HG03175 (cell line): ENCODE measurements around the gene RAB10.
"Not testable (repeated sequence)": the region's sequence is repeated elsewhere in the genome, so short reads cannot be mapped to it uniquely, and the experiment has no call there.

Source experiments
- ATAC-seq: cut with Tn5 transposase; IDR thresholded peaks from one replicate; pipeline ENCODE4 v1.9.1; 2021; ENCODE audit warnings: mild to moderate bottlenecking, moderate library complexity; ENCODE audit not compliant: unreplicated experiment

Gene RAB10

DNA sequence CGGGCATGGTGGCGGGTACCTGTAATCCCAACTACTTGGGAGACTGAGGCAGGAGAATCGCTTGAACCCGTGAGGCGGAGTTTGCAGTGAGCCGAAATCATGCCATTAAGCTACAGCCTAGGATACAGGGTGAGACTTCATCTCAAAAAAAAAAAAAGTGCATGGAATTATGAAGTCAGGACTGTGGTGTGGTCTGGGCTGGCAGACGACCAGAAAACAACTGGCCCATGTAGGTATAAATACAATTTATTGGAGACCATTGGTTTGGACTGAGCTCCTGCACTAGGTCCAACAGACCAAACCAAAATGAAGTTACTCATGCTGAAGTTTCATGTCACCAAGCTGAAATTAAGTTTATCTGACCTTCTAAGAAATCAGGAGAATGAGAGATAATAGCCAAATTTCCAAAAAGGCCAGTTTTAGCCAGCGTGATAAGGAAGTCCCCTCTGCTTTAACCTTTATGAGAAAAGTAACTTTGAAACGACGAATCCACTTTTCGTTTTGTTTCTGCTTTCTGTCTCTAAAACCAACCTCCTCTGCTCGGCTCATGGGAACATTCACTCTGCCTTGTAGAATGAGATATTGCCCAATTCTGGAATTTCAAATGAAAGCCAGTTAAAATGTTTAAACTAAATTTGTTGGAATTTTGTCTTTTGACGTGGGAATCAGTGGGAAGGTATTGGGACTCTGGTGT is 17.7 kb upstream of the RAB10 start:
- no peak for ATAC-seq

DNA sequence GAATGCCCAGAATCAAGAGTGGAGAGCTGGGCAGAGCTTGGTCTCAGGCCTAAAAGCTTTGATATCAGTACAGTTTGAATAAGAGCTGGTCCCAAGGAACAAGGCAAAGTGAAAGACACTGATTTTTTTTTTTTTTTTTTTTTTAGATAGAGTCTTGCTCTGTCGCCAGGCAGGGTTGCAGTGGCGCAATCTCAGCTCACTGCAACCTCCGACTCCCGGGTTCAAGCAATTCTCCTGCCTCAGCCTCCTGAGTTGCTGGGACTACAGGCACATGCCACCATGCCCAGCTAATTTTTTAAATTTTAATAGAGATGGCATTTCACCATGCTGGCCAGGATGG is 17.2 kb upstream of the RAB10 start:
- ATAC-seq: not testable (repeated sequence)

DNA sequence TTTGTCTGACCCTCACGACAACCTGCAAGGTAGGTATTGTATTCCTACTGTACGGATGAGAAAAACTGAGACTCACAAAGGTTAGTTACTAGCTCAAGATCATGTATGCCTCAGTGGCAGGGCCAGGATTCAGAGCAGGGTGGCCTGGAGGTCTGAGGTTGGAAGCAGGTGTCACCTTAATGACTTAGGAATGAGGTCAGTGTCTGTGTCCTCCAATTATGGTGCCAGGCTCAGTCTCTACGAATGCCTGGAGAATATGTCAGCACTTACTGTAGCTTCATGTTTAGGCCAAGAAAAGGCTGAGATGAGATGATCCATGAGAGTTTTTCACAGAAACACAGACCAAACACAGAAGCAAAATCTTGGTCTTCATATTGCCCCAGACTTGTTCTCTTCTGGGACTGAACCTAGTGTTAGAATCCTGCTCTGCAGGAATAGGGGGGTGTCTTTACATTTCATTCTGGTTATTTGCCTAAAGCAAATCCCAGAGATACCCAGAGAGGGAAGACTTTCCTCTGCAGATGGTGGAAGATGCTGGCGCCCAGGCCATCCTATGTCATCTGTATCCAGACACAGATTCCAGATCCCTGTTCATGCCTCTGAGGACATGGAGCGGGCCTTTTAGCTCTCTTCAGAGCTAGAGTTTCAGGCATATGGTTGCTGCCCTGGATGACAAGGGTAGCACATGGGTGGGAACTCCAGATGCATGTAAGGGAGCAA is 16.3 kb upstream of the RAB10 start:
- ATAC-seq: no peak

DNA sequence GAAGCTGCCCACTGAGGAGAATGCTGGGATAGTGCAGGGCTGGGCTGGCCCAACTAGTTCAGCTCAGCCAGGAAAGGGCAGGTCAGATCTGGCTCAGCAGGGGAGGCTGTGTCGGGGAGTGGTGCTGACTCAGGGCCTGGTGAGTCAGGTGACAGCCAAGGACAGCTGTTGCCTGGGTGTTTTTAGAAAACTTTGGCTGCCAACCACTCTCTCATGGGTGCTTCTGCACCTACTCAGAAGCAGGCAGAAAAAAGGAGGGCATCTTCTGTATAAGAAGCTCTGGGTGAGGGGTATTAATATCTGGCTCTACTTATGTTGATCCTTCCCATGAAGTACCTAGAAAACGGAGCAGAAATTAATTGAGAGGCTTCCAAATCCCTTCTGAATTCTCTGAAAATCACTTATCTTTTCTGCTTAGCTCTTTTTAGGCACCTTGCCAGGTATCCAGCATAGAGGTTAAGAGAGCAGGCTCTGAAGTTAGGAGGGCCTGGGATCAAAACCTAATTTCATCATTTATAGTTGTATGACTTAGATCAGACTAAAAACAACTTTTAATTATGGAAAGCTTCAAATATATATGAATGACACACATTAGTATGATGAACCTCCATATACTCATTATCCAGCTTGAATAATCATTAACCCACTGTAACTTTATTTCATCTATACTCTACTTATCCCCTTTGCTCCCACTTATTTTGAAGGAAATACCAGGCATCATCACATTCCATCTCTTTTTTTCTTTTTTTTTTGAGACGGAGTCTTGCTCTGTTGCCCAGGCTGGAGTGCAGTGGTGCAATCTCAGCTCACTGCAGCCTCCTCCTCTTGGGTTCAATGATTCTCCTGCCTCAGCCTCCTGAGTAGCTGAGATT is 15.5 kb upstream of the RAB10 start:
- ATAC-seq: no peak

DNA sequence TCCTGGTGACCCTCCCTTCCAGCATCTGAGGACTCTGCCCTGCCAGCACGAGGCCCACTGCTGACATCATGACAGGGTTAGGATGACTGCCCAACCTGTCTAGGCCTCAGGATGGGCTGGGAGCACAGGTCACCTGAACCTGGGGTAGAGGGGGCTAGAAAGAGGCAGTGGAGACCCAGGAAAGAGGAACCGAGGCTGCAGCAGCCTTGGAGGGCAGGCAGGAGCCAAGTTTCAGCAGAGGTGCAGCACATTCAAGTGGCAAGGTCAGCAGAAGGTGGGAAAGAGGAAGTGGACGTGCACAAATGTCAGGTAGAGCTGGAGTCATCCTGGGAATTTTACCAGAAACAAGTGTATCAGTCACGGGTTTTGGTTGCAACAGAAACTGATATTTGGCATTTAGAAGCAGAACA is 13.6 kb upstream of the RAB10 start:
- no peak for ATAC-seq

DNA sequence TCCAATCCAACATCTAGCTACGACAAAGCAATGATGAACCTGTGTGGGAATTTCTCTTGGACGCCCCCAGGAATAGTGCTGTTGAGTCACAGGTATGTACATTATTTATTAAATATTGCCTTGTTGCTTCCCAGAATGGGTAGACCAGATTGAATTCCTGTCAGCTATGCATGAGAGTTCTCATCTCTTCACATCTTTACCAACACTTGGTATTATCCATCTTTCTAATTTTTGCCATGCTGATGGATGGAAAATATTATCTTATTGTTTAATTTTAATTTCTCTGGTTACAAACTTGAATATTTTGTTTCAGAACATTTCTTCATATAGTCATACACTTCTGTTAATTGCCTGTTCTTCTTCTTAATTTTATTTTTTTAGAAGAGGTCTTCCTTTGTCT is 9.6 kb upstream of the RAB10 start:
- no peak for ATAC-seq

DNA sequence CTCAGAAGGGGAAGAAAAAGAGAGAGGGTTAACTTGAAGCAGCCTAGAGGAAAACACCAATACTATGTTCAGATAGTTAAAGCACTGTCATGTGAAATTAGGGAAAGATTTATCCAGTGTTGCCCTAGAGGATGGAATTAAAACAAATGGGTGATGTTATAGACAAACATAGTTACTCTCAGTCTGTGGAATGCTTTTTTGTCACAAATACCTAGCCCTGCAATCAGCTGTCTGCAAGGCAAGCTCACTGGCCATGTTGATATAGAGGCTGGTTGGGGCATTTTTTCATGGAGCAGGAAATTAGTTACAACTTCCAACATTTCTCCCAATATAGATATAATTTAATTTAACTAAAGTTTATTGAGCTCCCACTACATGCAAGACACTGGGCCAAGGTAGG is 8.4 kb upstream of the RAB10 start:
- ATAC-seq: no peak

DNA sequence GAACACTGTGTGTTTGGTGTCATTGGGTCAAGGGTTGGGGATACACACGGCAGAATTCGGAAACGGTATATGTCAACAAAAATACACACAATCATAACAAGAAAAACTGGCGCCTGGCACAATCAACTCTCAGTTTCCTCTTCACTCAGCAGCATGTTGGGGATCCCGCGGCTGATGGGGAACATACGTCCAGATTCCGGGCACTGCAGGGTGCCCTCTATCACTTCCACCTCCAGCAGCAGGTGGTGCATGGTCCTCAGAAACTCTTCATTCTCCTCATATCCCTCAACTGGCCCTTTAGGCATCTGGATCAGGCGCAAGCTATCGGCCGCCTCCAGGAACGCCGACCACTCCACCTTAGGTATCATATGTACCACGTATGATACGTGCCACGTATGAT is 5.8 kb upstream of the RAB10 start:
- not testable (repeated sequence) for ATAC-seq

DNA sequence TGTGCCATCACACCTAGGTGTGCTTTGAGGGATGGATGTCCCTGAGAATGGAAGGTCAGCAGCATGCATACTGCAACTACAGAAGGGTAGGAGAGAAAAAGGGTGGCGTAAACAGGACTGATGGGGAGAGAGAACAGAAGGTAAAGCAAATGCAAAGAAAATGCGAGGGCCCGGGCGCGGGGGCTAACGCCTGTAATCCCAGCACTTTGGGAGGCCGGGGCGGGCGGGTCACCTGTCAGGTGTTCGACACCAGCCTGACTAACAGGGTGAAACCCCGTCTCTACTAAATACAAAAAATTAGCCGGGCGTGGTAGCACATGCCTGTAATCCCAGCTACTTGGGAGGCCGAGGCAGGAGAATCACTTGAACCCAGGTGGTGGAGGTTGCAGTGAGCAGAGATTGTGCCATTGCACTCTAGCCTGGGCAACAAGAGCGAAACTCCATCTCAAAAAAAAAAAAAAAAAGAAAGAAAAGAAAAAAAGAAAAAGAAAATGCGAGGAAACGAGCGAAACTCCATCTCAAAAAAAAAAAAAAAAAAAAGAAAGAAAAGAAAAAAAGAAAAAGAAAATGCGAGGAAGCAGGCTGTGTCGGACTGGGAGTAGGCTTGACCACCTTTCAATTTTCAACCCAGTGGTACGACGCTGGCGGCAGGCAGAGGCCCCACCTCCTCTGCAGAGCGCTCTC is 1.2 kb upstream of the RAB10 start:
- peak; percentile 1 for ATAC-seq

DNA sequence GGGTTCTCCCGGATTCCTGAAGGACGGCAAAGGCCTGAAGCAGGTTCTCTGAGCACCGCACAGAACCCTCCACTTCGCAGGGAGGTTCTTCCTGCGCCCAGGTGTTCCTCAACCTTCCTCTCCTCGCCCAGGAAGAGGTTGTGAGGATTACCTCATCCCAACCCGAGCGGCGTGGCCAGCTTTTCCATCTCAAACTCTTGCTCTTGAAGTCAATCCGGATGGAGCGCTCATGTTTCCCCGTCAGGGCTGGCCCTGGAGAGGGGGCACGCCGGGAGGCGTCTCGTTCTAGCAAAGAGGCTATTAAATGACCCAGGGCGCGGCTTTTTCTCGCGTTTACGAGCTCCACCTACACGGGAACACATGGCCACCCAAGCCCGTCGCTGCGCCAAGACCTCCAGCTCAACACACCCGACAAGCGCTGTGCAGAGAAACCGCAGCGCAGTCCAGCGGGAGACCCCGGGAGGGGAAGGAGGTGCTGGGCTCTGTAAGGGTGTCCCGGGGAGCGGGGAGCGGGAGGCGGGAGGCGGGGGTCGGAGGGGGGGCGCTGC is 540 bp upstream of the RAB10 start:
- peak; percentile 40 for ATAC-seq

DNA sequence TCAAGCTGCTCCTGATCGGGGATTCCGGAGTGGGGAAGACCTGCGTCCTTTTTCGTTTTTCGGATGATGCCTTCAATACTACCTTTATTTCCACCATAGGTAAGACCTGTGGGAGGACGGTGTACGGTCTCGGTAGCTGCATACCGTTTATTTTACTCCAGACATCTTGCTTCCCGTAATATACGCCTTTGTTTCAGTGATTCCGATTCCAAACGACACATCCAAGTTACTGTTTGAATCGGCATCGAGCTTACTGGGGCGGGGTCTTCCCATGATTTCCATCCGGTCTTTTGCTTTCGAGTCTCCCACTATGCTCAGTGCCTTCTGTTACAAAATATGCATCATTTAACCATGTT is 731 bp downstream of the RAB10 start:
- peak; percentile 0 for ATAC-seq

DNA sequence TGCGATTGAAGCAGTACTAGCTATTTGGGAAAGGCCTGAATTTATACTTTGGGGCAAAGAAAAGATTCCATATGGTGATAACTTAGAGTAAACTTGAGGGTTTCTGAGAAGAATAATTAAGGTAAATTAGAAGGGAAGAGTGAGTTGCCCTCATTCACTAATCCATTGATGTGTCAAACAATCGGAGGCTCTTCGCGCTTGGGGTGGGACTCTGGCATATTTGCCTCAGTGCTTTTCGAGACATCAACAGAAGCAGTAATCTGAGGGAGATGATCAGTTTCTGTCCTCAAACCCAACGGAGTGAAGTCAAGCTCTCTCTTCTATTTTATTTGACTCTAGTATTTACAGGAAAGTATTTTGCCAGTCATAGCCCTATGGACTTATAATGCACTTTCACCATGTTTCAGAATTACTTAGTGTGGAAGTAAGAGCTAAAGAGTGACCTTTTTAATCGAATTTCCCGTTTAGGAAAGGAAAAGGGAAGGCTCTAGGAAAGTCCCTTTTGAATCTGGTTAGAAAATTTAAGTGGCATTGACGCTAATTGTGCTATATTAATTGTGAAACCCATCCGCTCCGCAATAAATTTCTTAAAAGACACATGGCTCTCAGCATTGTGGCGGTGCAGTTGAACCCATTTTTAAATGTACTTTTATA is 1.3 kb downstream of the RAB10 start:
- no peak for ATAC-seq

DNA sequence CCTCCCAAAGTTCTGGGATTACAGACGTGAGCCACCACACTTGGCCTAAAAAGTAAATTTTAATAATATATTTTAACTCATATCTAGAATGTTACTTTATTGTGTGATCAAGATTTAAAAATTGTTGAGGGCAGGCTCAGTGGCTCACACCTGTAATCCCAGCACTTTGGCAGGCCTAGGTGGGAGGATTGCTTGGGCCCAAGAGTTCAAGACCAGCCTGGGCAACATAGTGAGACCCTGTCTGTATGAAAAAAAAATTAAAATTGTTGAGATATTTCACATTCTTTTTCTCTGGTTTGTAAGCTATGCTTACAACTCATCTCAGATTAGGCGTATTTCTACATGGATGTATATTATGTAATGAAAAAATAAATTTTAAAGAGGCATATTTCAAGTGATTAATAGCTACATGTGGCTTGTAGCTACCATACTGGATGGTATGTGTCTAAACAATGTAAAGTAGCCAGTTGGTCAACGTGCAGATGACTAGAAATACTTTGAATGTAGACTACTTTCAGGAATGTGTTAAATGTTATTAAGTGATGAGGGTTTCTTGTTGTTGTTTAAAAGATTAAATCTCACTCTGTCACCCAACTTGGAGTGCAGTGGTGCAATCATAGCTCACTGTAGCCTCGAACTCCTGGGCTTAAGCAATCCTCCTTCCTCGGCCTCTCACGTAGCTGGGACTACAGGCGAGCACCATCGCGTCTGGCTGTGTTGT is 5.9 kb downstream of the RAB10 start:
- ATAC-seq: no peak

DNA sequence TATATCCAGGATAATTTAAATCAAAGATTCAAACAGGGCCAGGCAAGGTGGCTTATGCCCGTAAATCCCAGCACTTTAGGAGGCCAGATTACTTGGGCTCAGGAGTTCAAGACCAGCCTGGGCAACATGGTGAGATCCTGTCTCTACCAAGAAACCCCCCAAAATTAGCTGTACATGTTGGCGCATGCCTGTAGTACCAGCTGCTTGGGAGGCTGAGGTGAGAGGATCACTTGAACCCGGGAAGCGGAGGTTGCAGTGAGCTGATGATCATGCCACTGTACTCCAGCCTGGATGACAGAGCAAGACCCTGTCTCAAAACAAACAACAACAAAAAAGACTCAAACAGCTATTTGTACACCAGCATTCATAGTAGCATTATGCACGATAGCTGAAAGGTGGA is 9.2 kb downstream of the RAB10 start:
- no peak for ATAC-seq

DNA sequence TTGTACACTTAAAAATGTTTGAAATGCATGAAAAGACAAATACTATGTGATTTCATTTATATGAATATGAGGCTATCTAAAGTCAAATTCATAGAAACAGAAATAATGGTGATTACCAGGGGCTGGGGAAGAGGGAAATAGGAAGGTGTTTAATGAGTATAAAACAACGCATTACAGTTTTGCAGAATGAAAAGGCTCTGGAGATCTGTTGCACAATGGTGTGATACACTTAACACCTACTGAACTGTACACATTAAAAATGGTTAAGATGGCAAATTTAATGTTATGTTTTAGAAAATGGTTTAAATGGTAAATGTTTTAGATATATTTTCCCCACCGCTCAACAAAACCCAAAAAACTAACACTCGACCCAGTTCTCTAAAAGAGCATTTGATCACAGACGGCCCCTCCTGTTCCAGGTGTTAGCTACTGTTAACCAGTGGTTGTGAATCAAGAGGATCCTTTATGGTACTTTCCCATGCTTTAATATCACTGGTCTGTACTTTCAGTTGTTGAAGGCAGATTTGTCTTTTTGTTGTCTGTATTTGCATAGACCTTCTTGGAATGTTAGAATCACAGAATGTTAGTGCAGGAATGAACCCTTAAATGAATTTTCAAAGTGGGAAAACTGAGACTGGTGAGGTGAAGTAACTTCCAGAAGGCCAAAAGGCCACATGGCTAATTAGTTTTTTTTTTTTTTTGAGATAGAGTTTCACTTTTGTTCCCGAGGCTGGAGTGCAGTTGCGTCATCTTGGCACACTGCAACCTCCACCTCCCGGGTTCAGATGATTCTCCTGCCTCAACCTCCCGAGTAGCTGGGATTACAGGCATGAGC is 10.2 kb downstream of the RAB10 start:
- ATAC-seq: no peak

DNA sequence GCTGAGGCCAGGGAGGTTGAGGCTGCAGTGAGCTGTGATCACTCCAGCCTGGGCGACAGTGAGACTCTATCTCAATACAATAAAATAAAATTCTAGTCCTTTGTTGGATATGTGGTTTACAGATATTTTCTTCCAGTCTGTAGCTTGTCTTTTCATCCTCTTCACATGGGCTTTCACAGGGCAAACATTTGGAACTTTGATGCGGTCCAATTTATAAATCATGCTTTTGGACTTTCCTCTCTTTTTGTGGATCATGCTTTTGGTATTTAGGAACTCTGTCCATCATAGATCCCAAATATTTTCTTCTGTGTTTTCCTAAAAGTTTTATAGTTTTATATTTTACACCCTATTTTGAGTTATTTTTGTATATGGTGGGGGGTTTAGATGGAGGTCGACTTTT is 14.9 kb downstream of the RAB10 start:
- ATAC-seq: no peak

DNA sequence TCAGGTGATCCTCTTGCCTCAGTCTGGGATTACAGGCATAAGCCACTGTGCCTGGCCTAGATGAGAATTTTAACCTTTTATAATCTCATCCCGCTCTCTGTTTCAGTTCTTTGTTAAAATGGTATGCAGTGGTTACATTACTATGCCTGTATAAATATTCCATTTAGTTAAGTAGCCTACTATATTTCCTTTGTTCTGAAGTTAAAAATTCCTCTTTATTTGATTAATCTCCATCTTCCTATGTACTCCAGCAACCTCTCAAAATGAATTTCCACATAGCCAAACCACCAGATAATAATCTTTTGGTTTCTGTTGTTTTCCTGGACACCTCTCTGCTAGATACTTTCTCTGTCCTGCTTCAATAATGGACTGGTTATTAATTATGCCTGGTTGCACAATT is 15.8 kb downstream of the RAB10 start:
- no peak for ATAC-seq

DNA sequence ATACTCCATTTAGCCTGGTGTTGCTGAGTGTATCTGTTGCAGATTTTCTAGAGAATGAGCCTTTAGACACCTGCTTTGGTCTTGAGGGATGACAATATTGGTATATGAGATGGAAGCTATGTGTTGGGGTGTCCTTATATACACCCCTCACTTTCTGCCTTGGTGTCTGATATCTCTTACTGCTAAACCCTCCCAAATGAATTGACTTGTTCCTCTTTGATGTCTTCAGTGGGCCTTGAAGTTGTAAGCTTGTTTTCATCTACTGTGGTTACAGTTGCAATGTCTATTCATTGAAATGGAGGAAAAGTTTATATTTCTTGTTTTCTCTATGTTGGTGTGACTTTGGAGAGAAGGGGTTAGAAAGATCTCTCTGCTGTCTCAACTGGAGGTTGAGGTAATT is 18.9 kb downstream of the RAB10 start:
- no peak for ATAC-seq
